GM23338 (cell line): Measurements from ENCODE around the gene PKD2L2. TPM values are rescaled to one million over a fixed set of nuclear protein-coding genes. Genes with fewer than 3 reads are reported as not detected.

Source experiments
- ATAC-seq: fragments of 200-7000 bp; cut with Tn5 transposase; 3 replicates; pipeline ENCODE4 v1.9.1; 2020
- DNase-seq: peaks from one replicate; pipeline ENCODE4 v3.0.0-alpha.2; 2015; ENCODE audit warnings: low spot score
- H2AFZ ChIP-seq: fragments of 200-600 bp; sonication (generic); 2 replicates; pipeline ENCODE4 v1.8.0; 2016; ENCODE audit warnings: antibody characterized with exemption, mild to moderate bottlenecking, moderate library complexity
- H3F3A ChIP-seq: fragments of 200-600 bp; sonication (generic); replicated peaks from 2 replicates; pipeline ENCODE4 v1.8.0; 2017; ENCODE audit warnings: antibody characterized with exemption, mixed run types, low read depth
- H3K27ac ChIP-seq: fragments of 200-600 bp; sonication (generic); 2 replicates; pipeline ENCODE4 v1.6.1; 2016; ENCODE audit warnings: low read depth
- H3K27me3 ChIP-seq: fragments of 200-600 bp; sonication (generic); 2 replicates; pipeline ENCODE4 v1.8.0; 2016; ENCODE audit warnings: mild to moderate bottlenecking, mixed run types, moderate library complexity; ENCODE audit not compliant: insufficient read depth
- H3K36me3 ChIP-seq: fragments of 200-600 bp; sonication (generic); 2 replicates; pipeline ENCODE4 v1.8.0; 2016; ENCODE audit warnings: mild to moderate bottlenecking; ENCODE audit not compliant: insufficient read depth
- H3K4me1 ChIP-seq: fragments of 200-600 bp; sonication (generic); 2 replicates; pipeline ENCODE4 v1.8.0; 2016; ENCODE audit warnings: mild to moderate bottlenecking, moderate library complexity; ENCODE audit not compliant: insufficient read depth
- H3K4me2 ChIP-seq: fragments of 200-600 bp; sonication (generic); 2 replicates; pipeline ENCODE4 v1.7.1; 2017; ENCODE audit warnings: mixed run types
- H3K4me3 ChIP-seq: fragments of 200-600 bp; sonication (generic); 2 replicates; pipeline ENCODE4 v1.6.1; 2016; ENCODE audit warnings: mixed run types
- H3K79me2 ChIP-seq: fragments of 200-600 bp; sonication (generic); replicated peaks from 2 replicates; pipeline ENCODE4 v1.8.0; 2017; ENCODE audit warnings: mild to moderate bottlenecking; ENCODE audit not compliant: insufficient read depth
- H3K9me2 ChIP-seq: fragments of 200-600 bp; sonication (generic); 2 replicates; pipeline ENCODE4 v1.8.0; 2017; ENCODE audit not compliant: insufficient read depth
- H4K20me1 ChIP-seq: fragments of 200-600 bp; sonication (generic); replicated peaks from 2 replicates; pipeline ENCODE4 v1.8.0; 2017; ENCODE audit warnings: mild to moderate bottlenecking; ENCODE audit not compliant: insufficient read depth
- H3K27ac Mint-ChIP-seq: 2 replicates; pipeline ENCODE4 v1.8.0; 2020; ENCODE audit warnings: inconsistent platforms, mild to moderate bottlenecking, moderate library complexity, mixed read lengths
- H3K27me3 Mint-ChIP-seq: 3 replicates; pipeline ENCODE4 v1.8.0; 2022; ENCODE audit warnings: low read depth, mild to moderate bottlenecking, moderate library complexity, mixed read lengths, inconsistent platforms; ENCODE audit not compliant: insufficient read depth, poor library complexity
- H3K36me3 Mint-ChIP-seq: 3 replicates; pipeline ENCODE4 v1.8.0; 2021; ENCODE audit warnings: low read depth, mild to moderate bottlenecking, inconsistent platforms, moderate library complexity, mixed read lengths
- H3K4me1 Mint-ChIP-seq: 3 replicates; pipeline ENCODE4 v1.8.0; 2020; ENCODE audit warnings: mild to moderate bottlenecking, inconsistent platforms, mixed read lengths
- H3K4me3 Mint-ChIP-seq: 3 replicates; pipeline ENCODE4 v1.8.0; 2021; ENCODE audit warnings: moderate library complexity, mild to moderate bottlenecking, inconsistent platforms, mixed read lengths
- H3K9me3 Mint-ChIP-seq: 3 replicates; pipeline ENCODE4 v1.8.0; 2020; ENCODE audit warnings: moderate library complexity, mild to moderate bottlenecking, inconsistent platforms, mixed read lengths
- CREB1 ChIP-seq: fragments of 250-450 bp; sonication (Bioruptor Pico); IDR thresholded peaks from 2 replicates; pipeline ENCODE4 v1.5.0; 2020; ENCODE audit warnings: low read depth, mild to moderate bottlenecking, moderate library complexity
- CTCF ChIP-seq, 2 experiments: fragments of 200-600 bp in 1 of 2; sonication (generic) in 1 of 2; conservative IDR thresholded peaks; 2 replicates each; pipeline versions ENCODE4 v1.5.1 to v1.6.1; 2016 to 2017; ENCODE audit warnings: antibody characterized with exemption in 2 of 2, low read depth in 2 of 2, mild to moderate bottlenecking in 2 of 2, moderate library complexity in 1 of 2
- ETS1 ChIP-seq: IDR thresholded peaks from 2 replicates; pipeline ENCODE4 v1.6.1; 2016; ENCODE audit warnings: antibody characterized with exemption
- EZH2 ChIP-seq: fragments of 200-600 bp; sonication (generic); IDR thresholded peaks from one replicate; pipeline ENCODE4 v1.8.0; 2017; ENCODE audit warnings: antibody characterized with exemption, mild to moderate bottlenecking, low read depth; ENCODE audit not compliant: unreplicated experiment
- EZH2phosphoT487 ChIP-seq: fragments of 200-600 bp; sonication (generic); IDR thresholded peaks from one replicate; pipeline ENCODE4 v1.8.1; 2018; ENCODE audit warnings: antibody characterized with exemption; ENCODE audit not compliant: unreplicated experiment
- JUNB ChIP-seq: IDR thresholded peaks from one replicate; pipeline ENCODE4 v1.6.1; 2016; ENCODE audit warnings: antibody characterized with exemption; ENCODE audit not compliant: unreplicated experiment
- NANOG ChIP-seq: IDR thresholded peaks from 2 replicates; pipeline ENCODE4 v1.6.1; 2016; ENCODE audit warnings: antibody characterized with exemption, borderline replicate concordance
- POLR2AphosphoS5 ChIP-seq: IDR thresholded peaks from 2 replicates; pipeline ENCODE4 v1.6.1; 2016; ENCODE audit warnings: antibody characterized with exemption, low read depth
- REST ChIP-seq: IDR thresholded peaks from one replicate; pipeline ENCODE4 v1.6.1; 2018; ENCODE audit warnings: antibody characterized with exemption; ENCODE audit not compliant: unreplicated experiment
- STAT1 ChIP-seq: IDR thresholded peaks from one replicate; pipeline ENCODE4 v1.6.1; 2016; ENCODE audit warnings: antibody characterized with exemption; ENCODE audit not compliant: unreplicated experiment
- ZNF114 ChIP-seq: fragments of 250-450 bp; sonication (Bioruptor Pico); IDR thresholded peaks from 2 replicates; pipeline ENCODE4 v1.5.0; 2020; ENCODE audit warnings: mild to moderate bottlenecking, moderate library complexity
- ZNF331 ChIP-seq: fragments of 250-450 bp; sonication (Bioruptor Pico); IDR thresholded peaks from 2 replicates; pipeline ENCODE4 v1.5.0; 2020; ENCODE audit warnings: low read depth, mild to moderate bottlenecking, moderate library complexity
- ZNF462 ChIP-seq: fragments of 250-450 bp; sonication (Bioruptor Pico); IDR thresholded peaks from 2 replicates; pipeline ENCODE4 v1.5.0; 2020; ENCODE audit warnings: mild to moderate bottlenecking, moderate library complexity
- polyA plus RNA-seq: library from polyadenylated mRNA; unstranded; fragments of >200 nt; fragmentation: Nextera tagmentation; extraction: Ambion mirVana; gene quantifications from 2 replicates; pipeline ENCODE4 v1.2.1, GENCODE V29; 2016
- total RNA-seq: library from RNA; depleted of rRNA; stranded (reverse); fragments of >200 nt; shearing (Covaris generic); gene quantifications from 2 replicates; pipeline ENCODE4 v1.2.3, GENCODE V29; 2014

The PKD2L2 gene
- total and polyA plus RNA-seq, 2 experiments from 2014 or later: 0.16 TPM; not detected in 1

- Mint-ChIP-seq H3K4me1 (no peaks in the 10 kb centered on the region), H3K4me3 (no peak overlapping the region), H3K27ac (no peak overlapping the region), H3K36me3 (no peaks in the 10 kb centered on the region), H3K27me3 (no peaks in the 10 kb centered on the region), H3K9me3 (no peaks in the 10 kb centered on the region)
- Histone ChIP-seq H3F3A (no peaks in the 10 kb centered on the region), H3K27ac (no peak overlapping the region), H3K4me2 (no peak overlapping the region), H2AFZ (no peak overlapping the region), H3K36me3 (no peaks in the 10 kb centered on the region), H3K4me1 (no peaks in the 10 kb centered on the region), H3K9me2 (no peaks in the 10 kb centered on the region), H3K4me3 (no peak overlapping the region), H4K20me1 (no peaks in the 10 kb centered on the region), H3K79me2 (no peaks in the 10 kb centered on the region), H3K27me3 (no peaks in the 10 kb centered on the region)
- DNase-seq (no peak), ATAC-seq (no peak)
- TF ChIP-seq STAT1: no peak
- TF ChIP-seq REST: no peak
- no peak for TF ChIP-seq POLR2AphosphoS5
- no peak for TF ChIP-seq CREB1
- no peak for TF ChIP-seq CTCF (conservative IDR thresholded peaks at IDR 0.05; ENCODE audit: low read depth in 2 of 2)
- no peak for TF ChIP-seq ETS1
- TF ChIP-seq ZNF462 (CRISPR knock-in tag): no peak
- TF ChIP-seq ZNF331 (CRISPR knock-in tag): no peak
- TF ChIP-seq EZH2: no peak
- TF ChIP-seq NANOG: no peak
- no peak for TF ChIP-seq JUNB
- no peak for TF ChIP-seq EZH2phosphoT487
- no peak for TF ChIP-seq ZNF114 (CRISPR knock-in tag)
These were observed 43.8 kb upstream of the PKD2L2 start for GRCh38 chr5:137845472-137845871.
